Stomach (tissue), 9 donors: Measurements from ENCODE around the gene TSLP. TPM values are rescaled to one million over a fixed set of nuclear protein-coding genes. Genes with fewer than 3 reads are reported as not detected.

Source experiments
- DNase-seq, 2 donors: peaks; one replicate each; pipeline versions ENCODE4 v3.0.0 to v3.0.0-alpha.2; 2013 to 2019
- H3K27ac ChIP-seq, 5 donors: fragments of 200-600 bp in 4 of 5; sonication (generic) in 4 of 5; one replicate each; pipeline ENCODE4 v1.5.1; 2013 to 2019; ENCODE audit warnings: mild to moderate bottlenecking in 1 of 5, moderate library complexity in 1 of 5
- H3K27me3 ChIP-seq, 3 donors: fragments of 200-600 bp; sonication (generic); one replicate each; pipeline ENCODE4 v1.5.1; 2017 to 2019; ENCODE audit warnings: mixed run types in 1 of 3
- H3K36me3 ChIP-seq, 4 donors: fragments of 200-600 bp; sonication (generic); 1 replicate in 3 of 4; 2 replicates in 1 of 4; pipeline ENCODE4 v1.5.1; 2016 to 2019
- H3K4me1 ChIP-seq, 4 donors: fragments of 200-600 bp; sonication (generic); one replicate each; pipeline ENCODE4 v1.5.1; 2016 to 2019
- H3K4me3 ChIP-seq, 4 donors: fragments of 200-600 bp; sonication (generic) in 3 of 4; one replicate each; pipeline ENCODE4 v1.5.1; 2016 to 2019; ENCODE audit warnings: mild to moderate bottlenecking in 1 of 4
- H3K9me3 ChIP-seq, 4 donors: fragments of 200-600 bp; sonication (generic); one replicate each; pipeline ENCODE4 v1.5.1; 2016 to 2019
- CTCF ChIP-seq, 7 experiments: fragments of 450-650 bp in 4 of 7; fragments of 200-600 bp in 3 of 7; sonication (generic) in 3 of 7; IDR thresholded peaks; one replicate each; pipeline ENCODE4 v1.5.1; 2016 to 2019; ENCODE audit warnings: antibody characterized with exemption in 7 of 7, control low read depth in 2 of 7, mild to moderate bottlenecking in 1 of 7
- EP300 ChIP-seq: sonication (generic); formaldehyde crosslinking; IDR thresholded peaks from one replicate; pipeline ENCODE4 v1.6.1; 2017; ENCODE audit warnings: antibody characterized with exemption
- POLR2A ChIP-seq, 4 donors: fragments of 450-650 bp; IDR thresholded peaks; one replicate each; pipeline ENCODE4 v1.6.1; 2016; ENCODE audit warnings: antibody characterized with exemption in 4 of 4, control low read depth in 2 of 4, mild to moderate bottlenecking in 1 of 4, moderate library complexity in 1 of 4
- POLR2AphosphoS5 ChIP-seq, 3 donors: sonication (generic); formaldehyde crosslinking; IDR thresholded peaks; one replicate each; pipeline ENCODE4 v1.6.1; 2016; ENCODE audit warnings: antibody characterized with exemption in 3 of 3
- WGBS, 5 donors: extraction: QIAGEN DNeasy Blood & Tissue Kit in 3 of 5; methylation state at CpG; one replicate each; pipeline versions ENCODE4 v1.1.5 to v1.1.7; 2013 to 2018; 5-methylcytosine and 5-hydroxymethylcytosine counted together
- intact Hi-C: fragments of 100-400 bp; cut with DNase I; formaldehyde crosslinking; loops from one replicate; pipeline ENCODE4 v1.15.1; 2023; ENCODE audit warnings: low total_unique reads
- polyA plus RNA-seq, 3 donors: library from polyadenylated mRNA; stranded (reverse); fragments of 200-250 nt; gene quantifications; one replicate each; pipeline ENCODE4 v1.2.3, GENCODE V29; 2013
- total RNA-seq, 5 donors: library from RNA; depleted of rRNA; stranded (reverse); fragments of >200 nt; gene quantifications; one replicate each; pipeline versions ENCODE4 v1.1.0 to v1.2.3, GENCODE V29; 2014 to 2016
- donor health status: healthy with polysubstance abuse.
- donor health status: Bipolar disorder and iron deficiency.
- donor health status: healthy.

TSLP gene
- total and polyA plus RNA-seq, 8 donors = 0.37 to 18.1 (median 3.1) TPM; not detected in 2

DNA sequence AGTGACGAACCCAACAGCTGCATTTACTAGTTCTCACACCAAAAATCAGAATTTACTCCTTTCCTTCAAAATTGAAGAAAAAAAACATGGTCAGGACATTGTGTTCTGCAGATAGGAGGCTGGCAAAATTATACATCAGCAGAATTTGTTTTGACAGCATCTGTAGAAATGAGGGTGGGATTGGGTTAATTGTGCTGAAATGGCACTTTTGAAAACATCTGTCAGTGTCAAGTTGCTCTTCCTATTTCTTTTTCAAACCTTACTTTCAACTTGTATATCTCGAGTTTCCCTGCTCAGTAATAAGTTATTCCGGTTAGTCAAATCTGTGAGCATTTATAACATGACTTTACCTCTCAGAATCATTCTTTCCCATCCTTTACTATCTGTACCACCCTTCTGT lies 40.4 kb downstream of the TSLP start:
- Histone ChIP-seq H3K4me3 (no peak overlapping the region), H3K27ac (no peak overlapping the region), H3K4me1 (peaks cover 0 to 8% (median 2%) of the 10 kb centered on the region in 4 donors), H3K27me3 (no peaks in the 10 kb centered on the region), H3K36me3 (peaks cover 7 to 88% (median 75%) of the 10 kb centered on the region in 4 donors), H3K9me3 (no peaks in the 10 kb centered on the region)
- WGBS, 5 donors = 90 to 95% (median 93%) methylated on average over 3 of the region's 3 CpGs
- TF ChIP-seq EP300 (no peak), CTCF (IDR thresholded peaks at IDR 0.05) (no peak), POLR2A (IDR thresholded peaks at IDR 0.05) (no peak), POLR2AphosphoS5 (IDR thresholded peaks at IDR 0.05) (no peak)
- intact Hi-C loops = no loop called here
- no peak for DNase-seq

GRCh38 chr5:111113678-111114077 lies 42.2 kb downstream of the TSLP start:
- Histone ChIP-seq H3K9me3 (no peaks in the 10 kb centered on the region), H3K27ac (no peak overlapping the region), H3K36me3 (peaks cover 7 to 89% (median 75%) of the 10 kb centered on the region in 4 donors), H3K4me3 (no peak overlapping the region), H3K4me1 (peaks cover 0 to 3% (median under 1%) of the 10 kb centered on the region in 4 donors), H3K27me3 (no peaks in the 10 kb centered on the region)
- DNase-seq = no peak
- WGBS, 5 donors = 93 to 97% (median 95%) methylated on average over 3 of the region's 3 CpGs
- TF ChIP-seq EP300 (no peak), POLR2AphosphoS5 (IDR thresholded peaks at IDR 0.05) (no peak), CTCF (IDR thresholded peaks at IDR 0.05) (no peak), POLR2A (IDR thresholded peaks at IDR 0.05) (no peak)
- intact Hi-C loops = no loop called here

GRCh38 chr5:111115229-111115628 lies 43.7 kb downstream of the TSLP start:
- Histone ChIP-seq H3K4me1 (no peaks in the 10 kb centered on the region), H3K4me3 (no peak overlapping the region), H3K27ac (no peak overlapping the region), H3K9me3 (no peaks in the 10 kb centered on the region), H3K36me3 (peaks cover 11 to 96% (median 75%) of the 10 kb centered on the region in 4 donors), H3K27me3 (no peaks in the 10 kb centered on the region)
- no peak for DNase-seq
- TF ChIP-seq POLR2AphosphoS5 (IDR thresholded peaks at IDR 0.05) (no peak), POLR2A (IDR thresholded peaks at IDR 0.05) (no peak), CTCF (IDR thresholded peaks at IDR 0.05) (no peak)
- WGBS, 5 donors = 96 to 100% (median 97%) methylated on average over 1 of the region's 1 CpG
- intact Hi-C loops = no loop called here

- no peak overlapping the region for H3K27ac ChIP-seq
- intact Hi-C loops = no loop called here
- DNase-seq = no peak
- TF ChIP-seq EP300 (no peak), POLR2AphosphoS5 (IDR thresholded peaks at IDR 0.05) (no peak), CTCF (IDR thresholded peaks at IDR 0.05) (no peak), POLR2A (IDR thresholded peaks at IDR 0.05) (no peak)
- peaks cover 25 to 96% (median 76%) of the 10 kb centered on the region in 4 donors for H3K36me3 ChIP-seq
- no peaks in the 10 kb centered on the region for H3K4me1 ChIP-seq
- WGBS, 5 donors = 77 to 85% (median 83%) methylated on average over 1 of the region's 1 CpG
- H3K9me3 ChIP-seq = no peaks in the 10 kb centered on the region
- H3K27me3 ChIP-seq = no peaks in the 10 kb centered on the region
- H3K4me3 ChIP-seq = no peak overlapping the region
Observed at GRCh38 chr5:111116550-111116949, 45.0 kb downstream of the TSLP start.
